ENCODE results near the gene TRIM63. TPM values are rescaled to one million over a fixed set of nuclear protein-coding genes. Genes with fewer than 3 reads are reported as not detected.

TRIM63 gene
- total and polyA plus RNA-seq, 9 of the 15 experiments (the other 6 are each of a cell fraction or from before 2014, with no cell fraction given): 0.08 to 0.57 (median 0.36) TPM

GRCh38 chr1:26045722-26046245 is 21.6 kb downstream of the TRIM63 start, which contains the start of gene SLC30A2 (continued):
- TF ChIP-seq E2F6 (IDR thresholded peaks at IDR 0.05; ENCODE audit: borderline replicate concordance in 1 of 2, extremely low read depth in 1 of 2, insufficient read depth in 1 of 2, insufficient read length in 1 of 2, low read depth in 1 of 2, low read length in 1 of 2, poor library complexity in 1 of 2, severe bottlenecking in 1 of 2) (peak; percentile 23 to 42), TCF15 (CRISPR knock-in tag; IDR thresholded peaks at IDR 0.05) (no peak), CTCF (IDR thresholded peaks at IDR 0.05 in 2 of 3, conservative IDR thresholded peaks at IDR 0.05 in 1 of 3; ENCODE audit: insufficient read depth in 2 of 3, low read depth in 1 of 3, low read length in 3 of 3) (peak in 1 of 3 experiments; percentile 4; a peak in 1 of 6 replicates), FOXK2 (conservative IDR thresholded peaks at IDR 0.05 in 1 of 2, IDR thresholded peaks at IDR 0.05 in 1 of 2; ENCODE audit: low read depth in 2 of 2) (no peak), GABPB1 (CRISPR knock-in tag; IDR thresholded peaks at IDR 0.05) (0 out of 2 replicates have a peak, but pooled peaks have one; percentile 32), NRF1 (conservative IDR thresholded peaks at IDR 0.05 in 1 of 2, IDR thresholded peaks at IDR 0.05 in 1 of 2) (0 out of 4 replicates have a peak, but pooled peaks of 1 of the 2 experiments have one; percentile 6)
